Liver (tissue), 3 donors: ENCODE data around the gene BTK.

Source experiments
- CTCF ChIP-seq: fragments of 150-350 bp; IDR thresholded peaks from 2 replicates; pipeline ENCODE4 v1.5.1; 2017; ENCODE audit warnings: improper control_type of control experiment, low read depth, low read length; ENCODE audit not compliant: missing input control
- RAD21 ChIP-seq, 2 donors: IDR thresholded peaks; 2 replicates each; pipeline ENCODE4 v1.6.1; 2016; ENCODE audit warnings: antibody characterized with exemption in 2 of 2, mild to moderate bottlenecking in 2 of 2
- donor health status: healthy.
- donor health status: healthy.

DNA sequence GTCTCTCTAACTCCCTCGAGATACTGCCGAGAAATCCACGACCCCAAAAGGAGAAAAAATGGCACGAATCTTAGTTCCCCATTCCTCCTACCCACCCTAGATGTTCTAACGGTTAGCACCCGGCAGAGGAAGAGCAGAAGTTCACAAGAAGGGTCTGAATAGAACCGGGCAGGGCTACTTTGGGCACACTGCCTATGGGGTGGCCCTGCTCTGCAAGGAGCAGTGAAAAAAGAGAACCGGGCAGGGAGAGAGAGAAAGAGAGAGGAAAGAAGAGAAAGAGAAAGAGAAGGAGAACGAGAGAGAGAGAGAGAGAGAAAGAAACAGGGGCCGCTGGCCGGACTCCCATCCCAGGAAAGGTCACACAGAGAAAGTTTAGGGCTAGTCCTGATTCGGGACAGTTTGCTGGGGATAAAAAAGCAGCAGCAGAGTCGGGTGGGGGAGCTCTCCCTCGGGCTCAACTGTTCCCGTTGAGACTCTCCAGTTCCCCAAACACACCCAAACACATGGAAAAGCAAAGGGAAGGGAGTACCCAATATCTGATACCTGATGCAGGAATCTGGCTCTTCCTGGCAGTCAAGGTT, 21.3 kb upstream of the BTK start:
- TF ChIP-seq CTCF = no peak
- no peak for TF ChIP-seq RAD21 (IDR thresholded peaks at IDR 0.05)
